Right atrium auricular region (tissue), 2 donors: ENCODE data around the gene EPO. TPM values are rescaled to one million over a fixed set of nuclear protein-coding genes. Genes with fewer than 3 reads are reported as not detected.
"Not testable (repeated sequence)": the region's sequence is repeated elsewhere in the genome, so short reads cannot be mapped to it uniquely, and the experiment has no call there.

ENCODE experiments used
- DNase-seq: peaks from one replicate; pipeline ENCODE4 v3.0.0-alpha.2; 2019; ENCODE audit warnings: low spot score
- H3K27ac ChIP-seq, 2 donors: fragments of 200-600 bp; sonication (generic); 1 replicate in 1 of 2; 2 replicates in 1 of 2; pipeline ENCODE4 v1.5.1; 2016 to 2019
- H3K27me3 ChIP-seq, 2 donors: fragments of 200-600 bp; sonication (generic); one replicate each; pipeline versions ENCODE4 v1.5.1 to v1.6.0; 2017 to 2019
- H3K36me3 ChIP-seq: fragments of 200-600 bp; sonication (generic); one replicate; pipeline ENCODE4 v1.5.1; 2016
- H3K4me1 ChIP-seq, 2 donors: fragments of 200-600 bp; sonication (generic); one replicate each; pipeline versions ENCODE4 v1.5.1 to v1.6.0; 2017 to 2019
- H3K4me3 ChIP-seq, 2 donors: fragments of 200-600 bp; sonication (generic); 1 replicate in 1 of 2; 2 replicates in 1 of 2; pipeline ENCODE4 v1.5.1; 2017 to 2019; ENCODE audit warnings: mild to moderate bottlenecking in 1 of 2, moderate library complexity in 1 of 2
- H3K9me3 ChIP-seq, 2 donors: fragments of 200-600 bp; sonication (generic); one replicate each; pipeline ENCODE4 v1.5.1; 2019
- total RNA-seq, 2 donors: library from RNA; depleted of rRNA; stranded (reverse); fragments of >200 nt; gene quantifications; one replicate each; pipeline ENCODE4 v1.1.0, GENCODE V29; 2016
- TF ChIP-seq, protein P1 (sequence below), 2 donors: fragments of 200-600 bp; sonication (generic); IDR thresholded peaks; one replicate each; pipeline ENCODE4 v1.5.1; 2019; ENCODE audit warnings: antibody characterized with exemption in 2 of 2

Gene EPO
- total RNA-seq, 2 donors from 2014 or later: not detected

DNA sequence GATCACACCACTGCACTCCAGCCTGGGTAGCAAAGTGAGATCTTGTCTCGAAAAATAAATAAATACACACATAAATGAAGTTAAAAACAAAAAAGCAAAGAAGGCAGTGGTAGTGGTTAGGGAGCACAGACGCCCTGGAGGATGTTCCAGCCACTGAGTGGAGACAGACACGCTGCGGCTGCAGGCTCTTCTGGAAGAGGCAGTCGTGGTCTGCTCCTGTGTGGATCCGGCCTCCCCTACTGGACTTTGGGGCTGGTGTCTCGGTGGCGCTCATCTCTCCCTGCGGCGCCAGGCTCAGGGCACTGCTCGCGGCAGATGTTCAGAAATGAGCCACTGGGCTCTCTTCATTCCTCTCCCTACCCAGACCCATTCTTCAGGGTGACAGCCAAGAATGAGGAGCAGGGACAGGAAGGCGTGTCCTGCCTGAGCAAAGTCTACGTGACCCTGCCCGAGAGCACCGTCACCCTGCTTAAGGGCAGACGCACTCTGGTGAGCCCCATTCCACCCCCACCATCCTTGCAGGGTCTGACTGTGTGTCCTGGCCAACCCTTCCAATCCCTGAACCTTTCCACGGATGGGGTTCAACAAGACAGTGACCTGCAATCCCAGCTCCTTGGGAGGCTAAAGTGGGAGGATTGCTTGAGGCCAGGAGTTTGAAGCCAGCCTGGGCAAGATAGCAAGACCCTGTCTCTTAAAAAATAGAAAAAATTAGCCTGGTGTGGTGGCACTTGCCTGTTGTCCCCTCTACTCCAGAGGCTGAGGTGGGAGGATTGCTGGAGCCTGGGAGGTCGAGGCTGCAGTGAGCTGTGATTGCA lies 39.3 kb downstream of the EPO start:
- no peaks in the 10 kb centered on the region for H3K36me3 ChIP-seq
- no peaks in the 10 kb centered on the region for H3K4me1 ChIP-seq
- H3K4me3 ChIP-seq: no peak overlapping the region
- TF ChIP-seq, protein P1, sequence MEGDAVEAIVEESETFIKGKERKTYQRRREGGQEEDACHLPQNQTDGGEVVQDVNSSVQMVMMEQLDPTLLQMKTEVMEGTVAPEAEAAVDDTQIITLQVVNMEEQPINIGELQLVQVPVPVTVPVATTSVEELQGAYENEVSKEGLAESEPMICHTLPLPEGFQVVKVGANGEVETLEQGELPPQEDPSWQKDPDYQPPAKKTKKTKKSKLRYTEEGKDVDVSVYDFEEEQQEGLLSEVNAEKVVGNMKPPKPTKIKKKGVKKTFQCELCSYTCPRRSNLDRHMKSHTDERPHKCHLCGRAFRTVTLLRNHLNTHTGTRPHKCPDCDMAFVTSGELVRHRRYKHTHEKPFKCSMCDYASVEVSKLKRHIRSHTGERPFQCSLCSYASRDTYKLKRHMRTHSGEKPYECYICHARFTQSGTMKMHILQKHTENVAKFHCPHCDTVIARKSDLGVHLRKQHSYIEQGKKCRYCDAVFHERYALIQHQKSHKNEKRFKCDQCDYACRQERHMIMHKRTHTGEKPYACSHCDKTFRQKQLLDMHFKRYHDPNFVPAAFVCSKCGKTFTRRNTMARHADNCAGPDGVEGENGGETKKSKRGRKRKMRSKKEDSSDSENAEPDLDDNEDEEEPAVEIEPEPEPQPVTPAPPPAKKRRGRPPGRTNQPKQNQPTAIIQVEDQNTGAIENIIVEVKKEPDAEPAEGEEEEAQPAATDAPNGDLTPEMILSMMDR (IDR thresholded peaks at IDR 0.05): no peak
- H3K27me3 ChIP-seq: no peaks in the 10 kb centered on the region
- H3K9me3 ChIP-seq: no peaks in the 10 kb centered on the region
- DNase-seq: no peak
- H3K27ac ChIP-seq: no peak overlapping the region

DNA sequence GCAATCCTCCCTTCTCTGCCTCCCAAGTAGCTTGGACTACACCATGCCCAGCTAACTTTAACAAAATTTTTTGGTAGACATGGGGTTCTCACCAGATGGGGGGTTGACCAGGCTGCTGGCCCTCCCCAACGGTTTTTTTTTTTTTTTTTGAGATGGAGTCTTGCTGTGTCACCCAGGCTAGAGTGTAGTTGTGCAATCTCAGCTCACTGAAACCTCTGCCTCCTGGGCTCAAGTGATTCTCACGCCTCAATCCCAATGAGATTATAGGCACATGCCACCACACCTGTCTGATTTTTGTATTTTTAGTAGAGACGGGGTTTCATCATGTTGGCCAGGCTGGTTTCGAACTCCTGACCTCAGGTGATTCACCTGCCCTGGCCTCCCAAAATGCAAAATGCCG lies 42.6 kb downstream of the EPO start:
- not testable (repeated sequence) for H3K9me3 ChIP-seq, H3K27me3 ChIP-seq, H3K36me3 ChIP-seq, H3K4me1 ChIP-seq, H3K27ac ChIP-seq, DNase-seq, H3K4me3 ChIP-seq

- Histone ChIP-seq H3K27ac (no peak overlapping the region), H3K4me1 (no peaks in the 10 kb centered on the region), H3K4me3 (no peak overlapping the region), H3K27me3 (no peaks in the 10 kb centered on the region), H3K9me3 (no peaks in the 10 kb centered on the region), H3K36me3 (no peaks in the 10 kb centered on the region)
- TF ChIP-seq, protein P1 (IDR thresholded peaks at IDR 0.05): no peak
- DNase-seq: no peak
These were observed 43.4 kb downstream of the EPO start for GRCh38 chr7:100763556-100764140.

DNA sequence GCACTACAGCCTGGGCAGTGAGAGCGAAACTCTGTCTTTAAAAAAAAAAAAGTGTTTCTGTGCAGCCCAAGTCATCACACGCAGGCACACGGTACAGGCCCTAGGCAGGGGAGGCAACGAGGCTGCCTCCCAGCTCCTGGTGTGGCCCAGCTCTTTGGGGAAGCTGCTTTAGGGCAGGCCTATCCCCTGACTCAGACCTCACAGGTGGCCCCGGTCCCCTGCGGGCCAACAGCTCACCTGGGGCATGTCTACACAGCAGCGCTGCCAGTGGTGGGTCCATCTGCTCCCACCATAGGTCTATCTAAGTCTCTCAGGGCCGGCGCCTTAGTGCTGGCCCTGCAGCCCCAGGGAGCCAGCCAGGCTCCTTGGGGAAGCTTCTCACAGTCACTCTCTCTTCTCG lies 44.6 kb downstream of the EPO start:
- H3K4me3 ChIP-seq: no peak overlapping the region
- no peaks in the 10 kb centered on the region for H3K27me3 ChIP-seq
- no peaks in the 10 kb centered on the region for H3K4me1 ChIP-seq
- no peaks in the 10 kb centered on the region for H3K9me3 ChIP-seq
- no peaks in the 10 kb centered on the region for H3K36me3 ChIP-seq
- H3K27ac ChIP-seq: no peak overlapping the region
- no peak for DNase-seq
- TF ChIP-seq, protein P1 (IDR thresholded peaks at IDR 0.05): no peak

- TF ChIP-seq, protein P1 (IDR thresholded peaks at IDR 0.05): no peak
- Histone ChIP-seq H3K4me3 (no peak overlapping the region), H3K36me3 (no peaks in the 10 kb centered on the region), H3K27me3 (no peaks in the 10 kb centered on the region), H3K4me1 (no peaks in the 10 kb centered on the region), H3K27ac (no peak overlapping the region), H3K9me3 (no peaks in the 10 kb centered on the region)
- DNase-seq: no peak
These were observed 45.0 kb downstream of the EPO start for GRCh38 chr7:100765250-100765649.

DNA sequence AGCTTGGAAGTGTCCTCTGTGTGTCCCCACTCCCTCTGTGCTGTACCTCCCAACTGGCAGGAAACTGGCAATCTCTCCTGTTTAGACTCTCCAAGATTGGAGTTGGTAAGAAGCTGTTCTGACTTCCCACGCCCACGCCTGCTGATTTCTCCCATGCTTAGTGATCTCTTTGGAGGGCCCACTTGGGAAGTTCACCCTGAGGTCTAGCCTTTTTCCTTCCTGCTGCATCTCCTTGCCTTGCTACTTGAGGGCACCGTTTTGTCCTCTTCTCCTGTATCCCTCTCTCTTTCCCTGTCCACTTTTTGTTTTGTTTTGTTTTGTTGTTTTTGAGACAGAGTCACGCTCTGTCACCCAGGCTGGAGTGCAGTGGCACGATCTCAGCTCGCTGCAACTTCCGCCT lies 48.5 kb downstream of the EPO start:
- TF ChIP-seq, protein P1 (IDR thresholded peaks at IDR 0.05): no peak

More for the DNA sequence above, 48.5 kb downstream of the EPO start:
- no peaks in the 10 kb centered on the region for H3K27me3 ChIP-seq
- H3K4me1 ChIP-seq: no peaks in the 10 kb centered on the region
- no peak overlapping the region for H3K27ac ChIP-seq
- H3K4me3 ChIP-seq: no peak overlapping the region
- no peak for DNase-seq
- H3K36me3 ChIP-seq: no peaks in the 10 kb centered on the region
- H3K9me3 ChIP-seq: no peaks in the 10 kb centered on the region

Other genes with a start within 250 kb of the EPO start
- 10 to 100 TPM; 26.2 to 34.6 TPM for gene TSC22D4, start 241.3 kb upstream of the EPO start, total RNA-seq
- gene NYAP1, start 236.5 kb upstream of the EPO start, total RNA-seq: 1 to 10 TPM in 1 of 2 donors, under 1 TPM in 1; 0.37 to 1.5 TPM
- 10 to 100 TPM; 16.4 to 25.8 TPM for gene AGFG2, start 181.3 kb upstream of the EPO start, total RNA-seq
- not detected for gene SAP25, start 146.6 kb upstream of the EPO start, total RNA-seq
- 10 to 100 TPM; 23.0 to 46.2 TPM for gene LRCH4, start 134.3 kb upstream of the EPO start, total RNA-seq
- under 1 TPM in 1 of 2 donors, not detected in 1; 0.20 TPM for gene FBXO24, start 134.1 kb upstream of the EPO start, total RNA-seq
- gene PCOLCE, start 118.1 kb upstream of the EPO start, total RNA-seq: 10 to 100 TPM; 25.4 to 39.0 TPM
- gene MOSPD3, start 107.9 kb upstream of the EPO start, total RNA-seq: 10 to 100 TPM; 11.8 to 13.5 TPM
- under 1 TPM in 1 of 2 donors, not detected in 1; 0.19 TPM for gene TFR2, start 78.9 kb upstream of the EPO start, total RNA-seq
- gene ACTL6B, start 64.0 kb upstream of the EPO start, total RNA-seq: not detected
- 100 to 1,000 TPM in 1 of 2 donors, 10 to 100 TPM in 1; 96.2 to 169 TPM for gene GNB2, start 46.7 kb upstream of the EPO start, total RNA-seq
- gene GIGYF1, start 26.2 kb upstream of the EPO start, total RNA-seq: 10 to 100 TPM; 13.4 to 17.4 TPM
- 10 to 100 TPM; 19.1 to 28.7 TPM for gene POP7, start 14.3 kb upstream of the EPO start, total RNA-seq
- not detected for gene ZAN, start 13.1 kb downstream of the EPO start, total RNA-seq
- 10 to 100 TPM; 25.0 to 64.6 TPM for gene EPHB4, start 107.1 kb downstream of the EPO start, total RNA-seq
- 1 to 10 TPM; 5.0 to 9.0 TPM for gene SLC12A9, start 132.2 kb downstream of the EPO start, total RNA-seq
- 10 to 100 TPM; 41.6 to 64.4 TPM for gene TRIP6, start 146.9 kb downstream of the EPO start, total RNA-seq
- 10 to 100 TPM; 33.4 to 49.6 TPM for gene SRRT, start 154.6 kb downstream of the EPO start, total RNA-seq
- 1 to 10 TPM; 3.0 to 3.7 TPM for gene UFSP1, start 169.2 kb downstream of the EPO start, total RNA-seq
- gene ACHE, start 175.4 kb downstream of the EPO start, total RNA-seq: 10 to 100 TPM in 1 of 2 donors, 1 to 10 TPM in 1; 5.4 to 33.0 TPM
- under 1 TPM in 1 of 2 donors, not detected in 1; 0.24 TPM for gene MUC3A, start 229.1 kb downstream of the EPO start, total RNA-seq
- gene MUC12, start 249.1 kb downstream of the EPO start, total RNA-seq: not detected